ENCODE results near the gene BLNK. TPM values are rescaled to one million over a fixed set of nuclear protein-coding genes. Genes with fewer than 3 reads are reported as not detected.

Gene BLNK
- total RNA-seq, 1 experiment from 2014 or later: 1.1 TPM

GRCh38 chr10:96217711-96218110 lies 53.7 kb downstream of the BLNK start:
- H3K4me1 Mint-ChIP-seq (ENCODE audit: insufficient read depth, unreplicated experiment): no peaks in the 10 kb centered on the region
- peaks cover 6% of the 10 kb centered on the region for H3K36me3 Mint-ChIP-seq (ENCODE audit: insufficient read depth, unreplicated experiment)
- DNase-seq (ENCODE audit: unreplicated experiment): no peak
- intact Hi-C loops (cut with micrococcal nuclease): no loop called here
- no peak for TF ChIP-seq CTCF (IDR thresholded peaks at IDR 0.05; ENCODE audit: unreplicated experiment)
- no TSS peak for BruUV-seq (replicated peaks)
- H3K4me3 Mint-ChIP-seq (ENCODE audit: unreplicated experiment): no peak overlapping the region
- H3K27ac Mint-ChIP-seq (ENCODE audit: low read depth, unreplicated experiment): no peak overlapping the region
- CTCF ChIA-PET: no interaction called here
- H3K9me3 Mint-ChIP-seq (ENCODE audit: unreplicated experiment): no peaks in the 10 kb centered on the region
- H3K27me3 Mint-ChIP-seq (ENCODE audit: insufficient read depth, unreplicated experiment): no peaks in the 10 kb centered on the region
- POLR2A ChIA-PET: no interaction called here

GRCh38 chr10:96216775-96217174 lies 54.6 kb downstream of the BLNK start:
- ChIA-PET POLR2A (no interaction called here), CTCF (interaction anchor here (0.6 kb wide), 1 partner anchor 11 kb away, joined by 3 read pairs; no protein-coding TSS in a partner anchor)
- H3K4me1 Mint-ChIP-seq (ENCODE audit: insufficient read depth, unreplicated experiment): no peaks in the 10 kb centered on the region
- peaks cover 6% of the 10 kb centered on the region for H3K36me3 Mint-ChIP-seq (ENCODE audit: insufficient read depth, unreplicated experiment)
- no peaks in the 10 kb centered on the region for H3K27me3 Mint-ChIP-seq (ENCODE audit: insufficient read depth, unreplicated experiment)
- no peak for TF ChIP-seq CTCF (IDR thresholded peaks at IDR 0.05; ENCODE audit: unreplicated experiment)
- no peak for DNase-seq (ENCODE audit: unreplicated experiment)
- H3K27ac Mint-ChIP-seq (ENCODE audit: low read depth, unreplicated experiment): no peak overlapping the region
- intact Hi-C loops (cut with micrococcal nuclease): no loop called here
- no TSS peak for BruUV-seq (replicated peaks)
- H3K4me3 Mint-ChIP-seq (ENCODE audit: unreplicated experiment): no peak overlapping the region
- H3K9me3 Mint-ChIP-seq (ENCODE audit: unreplicated experiment): no peaks in the 10 kb centered on the region

GRCh38 chr10:96212911-96213310 lies 58.5 kb downstream of the BLNK start:
- Mint-ChIP-seq H3K36me3 (ENCODE audit: insufficient read depth, unreplicated experiment) (peaks cover 6% of the 10 kb centered on the region), H3K4me3 (ENCODE audit: unreplicated experiment) (no peak overlapping the region), H3K9me3 (ENCODE audit: unreplicated experiment) (no peaks in the 10 kb centered on the region), H3K4me1 (ENCODE audit: insufficient read depth, unreplicated experiment) (no peaks in the 10 kb centered on the region), H3K27ac (ENCODE audit: low read depth, unreplicated experiment) (no peak overlapping the region), H3K27me3 (ENCODE audit: insufficient read depth, unreplicated experiment) (no peaks in the 10 kb centered on the region)
- no peak for DNase-seq (ENCODE audit: unreplicated experiment)
- no peak for TF ChIP-seq CTCF (IDR thresholded peaks at IDR 0.05; ENCODE audit: unreplicated experiment)
- BruUV-seq (replicated peaks): no TSS peak
- ChIA-PET POLR2A (no interaction called here), CTCF (interaction anchor here (0.5 to 1.6 kb wide), 6 partner anchors 17 to 429 kb away, joined by 3 to 6 read pairs (median 3); no protein-coding TSS in a partner anchor)
- intact Hi-C loops (cut with micrococcal nuclease): no loop called here

GRCh38 chr10:96211764-96212163 lies 59.6 kb downstream of the BLNK start:
- intact Hi-C loops (cut with micrococcal nuclease): no loop called here
- no peak for DNase-seq (ENCODE audit: unreplicated experiment)

More at GRCh38 chr10:96211764-96212163, 59.6 kb downstream of the BLNK start:
- no TSS peak for BruUV-seq (replicated peaks)
- Mint-ChIP-seq H3K4me3 (ENCODE audit: unreplicated experiment) (no peak overlapping the region), H3K27me3 (ENCODE audit: insufficient read depth, unreplicated experiment) (no peaks in the 10 kb centered on the region), H3K4me1 (ENCODE audit: insufficient read depth, unreplicated experiment) (no peaks in the 10 kb centered on the region), H3K9me3 (ENCODE audit: unreplicated experiment) (no peaks in the 10 kb centered on the region), H3K27ac (ENCODE audit: low read depth, unreplicated experiment) (no peak overlapping the region), H3K36me3 (ENCODE audit: insufficient read depth, unreplicated experiment) (peaks cover 6% of the 10 kb centered on the region)
- TF ChIP-seq CTCF (IDR thresholded peaks at IDR 0.05; ENCODE audit: unreplicated experiment): no peak
- POLR2A ChIA-PET: no interaction called here
- CTCF ChIA-PET: no interaction called here

Data from MCF 10A (cell line).